ENCODE data around the gene SBF1. TPM values are rescaled to one million over a fixed set of nuclear protein-coding genes. Genes with fewer than 3 reads are reported as not detected.
"Not testable (repeated sequence)": the region's sequence is repeated elsewhere in the genome, so short reads cannot be mapped to it uniquely, and the experiment has no call there.

SBF1 gene
- total RNA-seq, 1 donor from 2014 or later = 98.8 TPM

DNA sequence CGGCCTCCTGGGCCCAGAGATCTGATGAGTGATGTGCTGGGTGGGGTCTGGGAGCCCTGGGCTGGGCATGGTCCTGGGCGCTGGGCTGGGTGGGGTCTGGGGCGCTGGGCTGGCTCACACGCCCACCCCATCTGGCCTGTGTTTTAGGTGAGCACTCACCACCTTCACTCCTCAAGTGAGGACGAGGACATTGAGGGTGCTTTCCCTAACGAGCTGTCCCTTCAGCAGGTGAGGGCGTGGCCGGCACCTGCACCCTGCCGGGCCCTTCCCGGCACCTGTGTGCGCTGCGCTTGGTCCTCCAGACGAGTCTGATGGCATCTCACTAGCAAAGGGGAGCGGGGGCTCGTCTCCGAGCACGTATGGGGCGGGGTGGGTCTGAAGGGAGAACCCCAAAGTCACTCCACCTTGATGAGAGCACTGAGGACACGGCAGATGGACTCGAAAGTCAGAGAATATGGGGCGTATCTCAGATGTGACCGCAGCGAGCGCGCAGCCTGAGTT, 37.9 kb downstream of the SBF1 start:
- TF ChIP-seq, protein P1, sequence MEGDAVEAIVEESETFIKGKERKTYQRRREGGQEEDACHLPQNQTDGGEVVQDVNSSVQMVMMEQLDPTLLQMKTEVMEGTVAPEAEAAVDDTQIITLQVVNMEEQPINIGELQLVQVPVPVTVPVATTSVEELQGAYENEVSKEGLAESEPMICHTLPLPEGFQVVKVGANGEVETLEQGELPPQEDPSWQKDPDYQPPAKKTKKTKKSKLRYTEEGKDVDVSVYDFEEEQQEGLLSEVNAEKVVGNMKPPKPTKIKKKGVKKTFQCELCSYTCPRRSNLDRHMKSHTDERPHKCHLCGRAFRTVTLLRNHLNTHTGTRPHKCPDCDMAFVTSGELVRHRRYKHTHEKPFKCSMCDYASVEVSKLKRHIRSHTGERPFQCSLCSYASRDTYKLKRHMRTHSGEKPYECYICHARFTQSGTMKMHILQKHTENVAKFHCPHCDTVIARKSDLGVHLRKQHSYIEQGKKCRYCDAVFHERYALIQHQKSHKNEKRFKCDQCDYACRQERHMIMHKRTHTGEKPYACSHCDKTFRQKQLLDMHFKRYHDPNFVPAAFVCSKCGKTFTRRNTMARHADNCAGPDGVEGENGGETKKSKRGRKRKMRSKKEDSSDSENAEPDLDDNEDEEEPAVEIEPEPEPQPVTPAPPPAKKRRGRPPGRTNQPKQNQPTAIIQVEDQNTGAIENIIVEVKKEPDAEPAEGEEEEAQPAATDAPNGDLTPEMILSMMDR (IDR thresholded peaks at IDR 0.05) = no peak
- Histone ChIP-seq H3K36me3 (peaks cover 74 to 79% of the 10 kb centered on the region in 2 donors), H3K27me3 (no peaks in the 10 kb centered on the region), H3K4me1 (no peaks in the 10 kb centered on the region), H3K4me3 (no peak overlapping the region), H3K9me3 (no peaks in the 10 kb centered on the region), H3K27ac (no peak overlapping the region)
- intact Hi-C loops (cut with DNase I) = no loop called here
- DNase-seq (ENCODE audit: low spot score in 2 of 2) = peak in 1 of 2 donors; percentile 3

DNA sequence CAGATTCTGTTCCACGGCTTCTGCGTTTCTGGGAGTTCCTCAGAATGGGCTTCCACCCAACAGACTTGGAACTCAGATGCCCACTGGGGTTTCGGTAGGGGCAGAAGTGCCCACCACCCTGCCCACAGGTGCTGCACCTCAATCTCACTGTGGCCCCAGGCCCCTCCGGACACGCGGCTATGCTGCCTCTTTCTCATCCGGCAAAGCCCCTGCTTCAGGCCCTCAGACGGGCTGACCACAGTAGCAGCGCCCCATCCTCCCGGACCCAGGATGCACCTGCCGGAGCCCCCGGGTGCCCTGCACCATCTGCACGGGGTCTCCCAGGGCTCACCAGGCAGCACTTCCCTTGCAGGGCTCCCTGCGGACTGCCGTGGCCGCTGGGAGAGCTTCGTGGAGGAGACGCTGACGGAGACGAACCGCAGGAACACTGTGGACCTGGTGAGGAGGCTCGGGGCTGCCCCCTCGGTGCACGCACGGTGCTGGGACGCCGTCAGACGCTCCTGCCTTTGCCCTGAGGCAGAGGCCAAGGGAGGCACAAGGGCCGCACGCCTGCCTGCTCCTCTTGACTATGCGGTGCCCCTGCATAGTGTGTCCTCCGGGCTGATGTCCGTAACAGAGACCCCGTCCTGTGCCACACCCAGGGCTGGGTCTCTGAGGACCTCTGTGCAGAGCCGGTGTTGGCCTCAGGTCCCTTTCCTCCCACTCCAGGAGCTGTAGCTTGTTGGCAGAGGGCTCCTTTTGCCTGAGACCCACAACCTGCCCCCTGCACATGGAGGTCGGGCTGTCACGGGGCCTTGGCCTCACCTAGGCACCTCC, 38.6 kb downstream of the SBF1 start:
- Histone ChIP-seq H3K27me3 (no peaks in the 10 kb centered on the region), H3K36me3 (peaks cover 79 to 85% of the 10 kb centered on the region in 2 donors), H3K27ac (no peak overlapping the region), H3K4me3 (no peak overlapping the region), H3K9me3 (no peaks in the 10 kb centered on the region), H3K4me1 (no peaks in the 10 kb centered on the region)
- peak in 1 of 2 donors; percentile 5 for DNase-seq (ENCODE audit: low spot score in 2 of 2)
- TF ChIP-seq, protein P1 (IDR thresholded peaks at IDR 0.05) = no peak
- intact Hi-C loops (cut with DNase I) = no loop called here

DNA sequence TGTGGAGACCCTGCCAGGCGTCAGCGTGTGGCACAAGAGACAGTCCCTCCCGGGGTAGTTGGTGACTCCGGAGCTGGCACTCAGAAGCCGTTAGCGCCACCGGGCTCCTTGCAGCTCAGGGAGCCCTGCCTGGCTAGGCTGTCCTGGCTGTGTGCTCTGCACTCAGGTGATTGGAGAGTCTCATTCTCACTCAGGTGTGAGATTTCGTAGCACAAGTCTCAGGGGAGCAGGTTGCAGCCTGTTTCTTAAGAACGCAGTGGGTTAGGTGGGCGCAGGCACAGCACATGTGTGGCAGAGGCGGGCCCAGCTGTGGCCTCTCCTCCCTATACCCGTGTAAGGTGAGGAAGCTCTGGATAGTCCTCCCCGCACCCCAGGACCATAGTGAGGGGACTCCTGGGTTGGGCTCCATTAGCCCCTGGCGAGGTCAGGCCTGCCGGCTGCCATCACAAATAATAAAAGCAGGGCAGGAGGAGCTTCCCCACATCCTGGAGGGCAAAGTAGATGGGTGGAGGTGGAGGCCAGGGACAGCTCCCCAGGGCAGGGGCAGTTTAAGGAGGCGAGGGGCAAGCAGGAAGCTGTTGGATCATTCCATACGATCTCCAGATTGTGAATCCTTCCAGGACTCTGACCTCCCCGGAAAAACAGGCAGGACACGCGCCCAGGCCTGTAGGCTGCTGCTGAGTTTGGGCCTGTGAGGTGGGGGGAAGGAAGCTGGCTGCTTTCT, 39.4 kb downstream of the SBF1 start:
- Histone ChIP-seq H3K4me1 (no peaks in the 10 kb centered on the region), H3K4me3 (no peak overlapping the region), H3K9me3 (no peaks in the 10 kb centered on the region), H3K36me3 (peaks cover 79 to 82% of the 10 kb centered on the region in 2 donors), H3K27me3 (no peaks in the 10 kb centered on the region), H3K27ac (no peak overlapping the region)
- DNase-seq (ENCODE audit: low spot score in 2 of 2) = peak in 1 of 2 donors; percentile 2
- intact Hi-C loops (cut with DNase I) = no loop called here
- TF ChIP-seq, protein P1 (IDR thresholded peaks at IDR 0.05) = no peak

DNA sequence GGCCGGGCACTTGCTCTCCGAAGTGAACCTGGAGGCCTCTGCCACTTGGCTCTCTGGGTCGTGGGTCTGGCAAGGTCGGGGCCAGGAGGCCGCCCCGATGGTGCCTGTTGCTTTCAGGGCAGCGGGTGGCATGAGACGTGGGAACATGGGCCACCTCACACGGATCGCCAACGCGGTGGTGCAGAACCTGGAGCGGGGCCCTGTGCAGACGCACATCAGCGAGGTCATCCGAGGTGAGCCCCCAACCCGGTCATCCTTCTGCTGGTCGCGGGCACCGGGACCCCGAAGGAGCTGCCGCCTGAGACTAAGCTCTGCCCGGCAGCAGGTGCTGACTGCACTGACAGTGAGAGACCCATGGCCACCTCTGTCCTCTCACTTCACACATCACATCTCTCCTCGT, 40.0 kb downstream of the SBF1 start:
- no peak overlapping the region for H3K27ac ChIP-seq
- TF ChIP-seq, protein P1 (IDR thresholded peaks at IDR 0.05) = no peak
- peaks cover 77 to 82% of the 10 kb centered on the region in 2 donors for H3K36me3 ChIP-seq
- H3K27me3 ChIP-seq = no peaks in the 10 kb centered on the region
- no peaks in the 10 kb centered on the region for H3K9me3 ChIP-seq
- no peaks in the 10 kb centered on the region for H3K4me1 ChIP-seq
- intact Hi-C loops (cut with DNase I) = no loop called here
- peak; percentile 1 to 61 for DNase-seq (ENCODE audit: low spot score in 2 of 2)
- H3K4me3 ChIP-seq = no peak overlapping the region

DNA sequence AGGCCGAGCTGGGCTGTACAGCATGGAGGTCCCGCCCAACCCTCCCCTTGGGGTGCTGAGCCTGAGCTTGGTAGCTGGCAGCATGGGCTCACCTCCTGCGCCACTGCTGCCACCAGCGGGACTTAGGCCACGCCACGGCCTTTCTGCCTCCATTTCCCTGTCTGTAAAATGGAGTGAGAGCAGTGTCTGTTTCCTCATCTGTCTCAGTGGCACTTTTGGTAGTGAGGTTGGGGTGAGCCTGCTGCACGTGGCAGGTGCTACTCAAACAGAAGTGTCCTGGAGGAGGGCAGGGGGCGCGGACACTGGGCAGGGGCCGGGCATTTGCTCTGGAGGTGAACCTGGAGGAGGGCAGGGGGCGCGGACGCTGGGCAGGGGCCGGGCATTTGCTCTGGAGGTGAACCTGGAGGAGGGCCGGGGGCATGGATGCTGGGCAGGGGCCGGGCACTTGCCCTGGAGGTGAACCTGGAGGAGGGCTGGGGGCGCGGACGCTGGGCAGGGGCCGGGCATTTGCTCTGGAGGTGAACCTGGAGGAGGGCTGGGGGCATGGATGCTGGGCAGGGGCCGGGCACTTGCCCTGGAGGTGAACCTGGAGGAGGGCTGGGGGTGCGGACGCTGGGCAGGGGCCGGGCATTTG, 41.8 kb downstream of the SBF1 start:
- H3K4me3 ChIP-seq; intact Hi-C loops (cut with DNase I); H3K9me3 ChIP-seq; H3K27ac ChIP-seq; DNase-seq (ENCODE audit: low spot score in 2 of 2); H3K27me3 ChIP-seq; H3K4me1 ChIP-seq: not testable (repeated sequence)
- peaks cover 76 to 79% of the 10 kb centered on the region in 2 donors for H3K36me3 ChIP-seq
